Measurements from ENCODE around the gene TSPAN11.

DNA sequence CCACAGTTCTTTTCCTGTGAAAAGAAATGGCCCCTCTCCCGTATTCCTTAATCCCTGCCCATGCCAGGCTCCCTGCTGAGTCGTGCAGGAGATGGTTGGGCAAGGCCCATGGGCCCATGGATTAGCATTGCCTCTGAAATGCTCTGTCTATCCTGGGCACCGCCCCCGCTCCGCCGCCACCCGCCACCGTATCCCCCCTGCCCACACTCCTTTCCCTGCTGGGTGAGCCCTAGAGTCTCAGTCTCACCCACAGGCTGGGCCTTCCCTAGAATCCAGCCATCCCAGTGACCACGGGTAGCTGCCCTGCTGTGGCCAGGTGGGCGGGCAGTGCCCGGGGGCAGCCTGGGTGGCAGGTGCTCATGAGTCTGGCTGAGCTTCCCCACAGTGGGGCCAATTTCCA is 50.6 kb downstream of the TSPAN11 start:
- TF ChIP-seq POLR2A (IDR thresholded peaks at IDR 0.05; ENCODE audit: low read depth, low read length) (no peak), FOS (IDR thresholded peaks at IDR 0.05; ENCODE audit: borderline replicate concordance, insufficient read depth, low read length) (no peak), EZH2 (IDR thresholded peaks at IDR 0.05; ENCODE audit: borderline replicate concordance, low read depth, low read length, severe bottlenecking) (no peak), POLR2AphosphoS5 (IDR thresholded peaks at IDR 0.05; ENCODE audit: insufficient read depth, low read depth, low read length) (no peak)
- TF ChIP-seq, protein P1, sequence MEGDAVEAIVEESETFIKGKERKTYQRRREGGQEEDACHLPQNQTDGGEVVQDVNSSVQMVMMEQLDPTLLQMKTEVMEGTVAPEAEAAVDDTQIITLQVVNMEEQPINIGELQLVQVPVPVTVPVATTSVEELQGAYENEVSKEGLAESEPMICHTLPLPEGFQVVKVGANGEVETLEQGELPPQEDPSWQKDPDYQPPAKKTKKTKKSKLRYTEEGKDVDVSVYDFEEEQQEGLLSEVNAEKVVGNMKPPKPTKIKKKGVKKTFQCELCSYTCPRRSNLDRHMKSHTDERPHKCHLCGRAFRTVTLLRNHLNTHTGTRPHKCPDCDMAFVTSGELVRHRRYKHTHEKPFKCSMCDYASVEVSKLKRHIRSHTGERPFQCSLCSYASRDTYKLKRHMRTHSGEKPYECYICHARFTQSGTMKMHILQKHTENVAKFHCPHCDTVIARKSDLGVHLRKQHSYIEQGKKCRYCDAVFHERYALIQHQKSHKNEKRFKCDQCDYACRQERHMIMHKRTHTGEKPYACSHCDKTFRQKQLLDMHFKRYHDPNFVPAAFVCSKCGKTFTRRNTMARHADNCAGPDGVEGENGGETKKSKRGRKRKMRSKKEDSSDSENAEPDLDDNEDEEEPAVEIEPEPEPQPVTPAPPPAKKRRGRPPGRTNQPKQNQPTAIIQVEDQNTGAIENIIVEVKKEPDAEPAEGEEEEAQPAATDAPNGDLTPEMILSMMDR (IDR thresholded peaks at IDR 0.05; ENCODE audit: extremely low read depth in 1 of 2, insufficient read depth in 1 of 2, low read depth in 1 of 2, low read length in 2 of 2), result no peak
- TF ChIP-seq, protein P2, sequence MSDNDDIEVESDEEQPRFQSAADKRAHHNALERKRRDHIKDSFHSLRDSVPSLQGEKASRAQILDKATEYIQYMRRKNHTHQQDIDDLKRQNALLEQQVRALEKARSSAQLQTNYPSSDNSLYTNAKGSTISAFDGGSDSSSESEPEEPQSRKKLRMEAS (IDR thresholded peaks at IDR 0.05; ENCODE audit: insufficient read depth, insufficient read length), result no peak
